HepG2 (cell line): ENCODE results near the gene INA. TPM values are rescaled to one million over a fixed set of nuclear protein-coding genes. Genes with fewer than 3 reads are reported as not detected.

Experiments used
- AKNA ChIP-seq: sonication (generic); formaldehyde crosslinking; IDR thresholded peaks from 2 replicates; pipeline ENCODE4 v1.4.0; 2020; ENCODE audit warnings: missing genetic modification reagents, borderline replicate concordance
- ELF3 ChIP-seq: IDR thresholded peaks from 2 replicates; pipeline ENCODE4 v1.6.1; 2016; ENCODE audit warnings: missing genetic modification reagents, missing compliant biosample characterization
- ETV6 ChIP-seq: sonication (generic); formaldehyde crosslinking; conservative IDR thresholded peaks from 2 replicates; pipeline ENCODE4 v1.4.0; 2020; ENCODE audit warnings: missing genetic modification reagents
- HNF1B ChIP-seq: sonication (generic); formaldehyde crosslinking; IDR thresholded peaks from 2 replicates; pipeline ENCODE4 v1.5.1; 2020; ENCODE audit warnings: mild to moderate bottlenecking, moderate library complexity, missing genetic modification reagents
- MIXL1 ChIP-seq: IDR thresholded peaks from 2 replicates; pipeline ENCODE4 v1.6.1; 2016
- NFAT5 ChIP-seq: sonication (generic); formaldehyde crosslinking; IDR thresholded peaks from 2 replicates; pipeline ENCODE4 v1.4.0; 2020; ENCODE audit warnings: missing genetic modification reagents
- SAFB2 ChIP-seq: sonication (generic); formaldehyde crosslinking; IDR thresholded peaks from 2 replicates; pipeline ENCODE4 v1.5.1; 2020; ENCODE audit warnings: missing genetic modification reagents, low read depth, mild to moderate bottlenecking, borderline replicate concordance
- SIX4 ChIP-seq: sonication (generic); formaldehyde crosslinking; IDR thresholded peaks from 2 replicates; pipeline ENCODE4 v1.4.0; 2020; ENCODE audit warnings: missing genetic modification reagents
- SRSF1 ChIP-seq: fragments of 200-400 bp; formaldehyde crosslinking; optimal IDR thresholded peaks from 2 replicates; pipeline ENCODE3; 2017; ENCODE audit warnings: mild to moderate bottlenecking, low read depth, low read length, moderate library complexity
- TMF1 ChIP-seq: sonication (generic); formaldehyde crosslinking; IDR thresholded peaks from 2 replicates; pipeline ENCODE4 v1.8.1; 2022; ENCODE audit warnings: low read depth, missing genetic modification reagents
- ZNF30 ChIP-seq: sonication (generic); formaldehyde crosslinking; IDR thresholded peaks from 2 replicates; pipeline ENCODE4 v1.5.0; 2020; ENCODE audit warnings: mild to moderate bottlenecking, missing genetic modification reagents
- ZNF335 ChIP-seq: sonication (generic); formaldehyde crosslinking; IDR thresholded peaks from 2 replicates; pipeline ENCODE4 v1.4.0; 2020; ENCODE audit warnings: missing genetic modification reagents
- ZNF33B ChIP-seq: sonication (generic); formaldehyde crosslinking; IDR thresholded peaks from 2 replicates; pipeline ENCODE4 v1.5.1; 2020; ENCODE audit warnings: mild to moderate bottlenecking, missing genetic modification reagents
- ZNF790 ChIP-seq: sonication (generic); formaldehyde crosslinking; IDR thresholded peaks from 2 replicates; pipeline ENCODE4 v1.8.0; 2022; ENCODE audit warnings: missing genetic modification reagents, mild to moderate bottlenecking, borderline replicate concordance
- polyA plus RNA-seq, 8 experiments: library from polyadenylated mRNA; depleted of rRNA in 3 of 8; stranded (reverse) in 7 of 8; unstranded in 1 of 8; fragments of >200 nt; fragmentation: Illumina TruSeq in 4 of 8; extraction: Trizol in 4 of 8; gene quantifications; 2 replicates each; pipeline versions ENCODE4 v1.2.1 to v1.2.3, GENCODE V29; 2011 to 2016; ENCODE audit warnings: low read depth in 4 of 8, missing spikeins in 1 of 8, mixed read lengths in 1 of 8; ENCODE audit not compliant: insufficient read depth in 1 of 8
- total RNA-seq, 5 experiments: library from RNA; depleted of rRNA; stranded (reverse); fragments of >200 nt; fragmentation: Illumina TruSeq; extraction: Trizol; gene quantifications; 2 replicates each; pipeline ENCODE4 v1.2.3, GENCODE V29; 2016; ENCODE audit warnings: low read depth in 1 of 5
- TF ChIP-seq, protein P1 (sequence below): sonication (generic); formaldehyde crosslinking; IDR thresholded peaks from 2 replicates; pipeline ENCODE4 v1.4.0; 2020; ENCODE audit warnings: missing genetic modification reagents

Gene INA
- total and polyA plus RNA-seq, 2 of the 13 experiments (the other 11 are each of a cell fraction or from before 2014, with no cell fraction given): 0.04 to 0.13 TPM

DNA sequence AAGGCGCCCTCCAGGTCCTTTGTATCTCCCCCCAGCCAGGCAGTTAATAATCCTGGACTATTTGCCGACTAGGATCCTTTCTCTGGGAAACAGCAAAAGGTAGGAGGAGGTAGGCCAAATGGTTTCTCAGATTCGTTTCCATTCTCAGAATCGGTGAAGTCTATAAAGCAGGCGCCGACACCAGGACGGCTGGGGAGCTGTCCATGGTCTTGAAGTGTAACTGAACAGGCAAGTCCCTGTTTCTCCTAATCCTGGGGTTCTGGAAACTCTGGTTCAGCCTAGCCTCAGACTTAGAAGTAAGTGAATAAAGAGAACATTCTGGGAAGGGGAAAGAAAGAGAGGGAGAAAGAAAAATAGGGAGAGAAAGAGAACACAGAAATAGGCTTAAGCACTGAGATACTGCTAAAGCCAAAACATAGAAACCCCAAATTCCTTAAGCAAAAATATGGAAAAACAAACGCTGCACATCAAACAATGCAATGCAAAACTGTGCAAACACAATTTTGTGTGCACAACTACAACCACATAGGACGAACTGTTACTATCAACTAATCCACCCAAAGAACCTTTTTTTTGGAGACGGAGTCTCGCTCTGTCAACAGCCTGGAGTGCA lies 11.1 kb upstream of the INA start (continued):
- 0 out of 2 replicates have a peak, but pooled peaks have one; percentile 23 for TF ChIP-seq HNF1B (CRISPR knock-in tag)
- TF ChIP-seq AKNA: 0 out of 2 replicates have a peak, but pooled peaks have one; percentile 80
- peak; percentile 53; the same call in 1 of the 2 replicates for TF ChIP-seq SIX4
- TF ChIP-seq, protein P1, sequence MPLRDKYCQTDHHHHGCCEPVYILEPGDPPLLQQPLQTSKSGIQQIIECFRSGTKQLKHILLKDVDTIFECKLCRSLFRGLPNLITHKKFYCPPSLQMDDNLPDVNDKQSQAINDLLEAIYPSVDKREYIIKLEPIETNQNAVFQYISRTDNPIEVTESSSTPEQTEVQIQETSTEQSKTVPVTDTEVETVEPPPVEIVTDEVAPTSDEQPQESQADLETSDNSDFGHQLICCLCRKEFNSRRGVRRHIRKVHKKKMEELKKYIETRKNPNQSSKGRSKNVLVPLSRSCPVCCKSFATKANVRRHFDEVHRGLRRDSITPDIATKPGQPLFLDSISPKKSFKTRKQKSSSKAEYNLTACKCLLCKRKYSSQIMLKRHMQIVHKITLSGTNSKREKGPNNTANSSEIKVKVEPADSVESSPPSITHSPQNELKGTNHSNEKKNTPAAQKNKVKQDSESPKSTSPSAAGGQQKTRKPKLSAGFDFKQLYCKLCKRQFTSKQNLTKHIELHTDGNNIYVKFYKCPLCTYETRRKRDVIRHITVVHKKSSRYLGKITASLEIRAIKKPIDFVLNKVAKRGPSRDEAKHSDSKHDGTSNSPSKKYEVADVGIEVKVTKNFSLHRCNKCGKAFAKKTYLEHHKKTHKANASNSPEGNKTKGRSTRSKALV (CRISPR knock-in tag): peak; percentile 74; the same call in 1 of the 2 replicates
- peak; percentile 72; the same call in 1 of the 2 replicates for TF ChIP-seq ELF3
- TF ChIP-seq MIXL1: peak; percentile 81
- TF ChIP-seq ZNF33B (CRISPR knock-in tag): 0 out of 2 replicates have a peak, but pooled peaks have one; percentile 75
- TF ChIP-seq SRSF1: no peak
- TF ChIP-seq ZNF790: 0 out of 2 replicates have a peak, but pooled peaks have one; percentile 42
- TF ChIP-seq TMF1 (CRISPR knock-in tag): peak; percentile 83
- TF ChIP-seq SAFB2 (CRISPR knock-in tag): no peak
- TF ChIP-seq NFAT5: peak; percentile 86; the same call in 1 of the 2 replicates
- no peak for TF ChIP-seq ZNF30 (CRISPR knock-in tag)
- TF ChIP-seq ZNF335 (CRISPR knock-in tag): peak; percentile 81; the same call in 1 of the 2 replicates
- TF ChIP-seq ETV6 (CRISPR knock-in tag): peak; percentile 81; the same call in 1 of the 2 replicates
